GM18526 (cell line): Measurements from ENCODE around the gene ULK4.

ENCODE experiments used
- POLR2A ChIP-seq: IDR thresholded peaks from 3 replicates; pipeline ENCODE4 v1.6.1; 2011; ENCODE audit not compliant: insufficient read length; ENCODE audit errors: extremely low read depth

The ULK4 gene

DNA sequence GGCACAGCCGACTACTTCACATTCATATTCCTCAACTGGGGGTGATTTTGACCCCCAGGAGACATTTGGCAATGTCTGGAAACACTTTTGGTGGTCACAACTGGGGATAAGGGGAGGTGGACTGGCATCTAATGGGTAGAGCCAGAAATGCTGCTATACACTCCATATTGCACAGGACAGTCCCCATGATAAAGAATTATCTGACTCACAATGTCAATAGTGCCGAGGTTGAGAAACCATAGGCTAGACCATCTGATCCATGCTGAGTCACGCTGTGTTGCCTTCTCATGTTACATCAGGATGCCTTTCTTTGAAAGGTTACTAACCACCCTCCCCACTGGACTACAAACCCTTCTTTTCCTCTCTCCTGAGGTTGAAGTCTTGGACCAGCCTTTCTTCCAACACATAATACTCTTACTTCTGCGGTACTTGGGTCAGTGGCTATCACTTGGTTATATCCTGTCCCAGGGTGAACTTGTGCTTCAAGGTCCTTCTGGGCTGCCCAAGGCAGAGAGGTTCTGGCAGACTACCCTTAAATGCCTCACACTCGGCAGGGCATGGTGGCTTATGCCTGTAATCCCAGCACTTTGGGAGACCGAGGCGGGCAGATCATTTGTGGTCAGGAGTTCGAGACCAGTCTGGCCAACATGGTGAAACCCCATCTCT lies 693.8 kb downstream of the ULK4 start:
- TF ChIP-seq POLR2A, result no peak

DNA sequence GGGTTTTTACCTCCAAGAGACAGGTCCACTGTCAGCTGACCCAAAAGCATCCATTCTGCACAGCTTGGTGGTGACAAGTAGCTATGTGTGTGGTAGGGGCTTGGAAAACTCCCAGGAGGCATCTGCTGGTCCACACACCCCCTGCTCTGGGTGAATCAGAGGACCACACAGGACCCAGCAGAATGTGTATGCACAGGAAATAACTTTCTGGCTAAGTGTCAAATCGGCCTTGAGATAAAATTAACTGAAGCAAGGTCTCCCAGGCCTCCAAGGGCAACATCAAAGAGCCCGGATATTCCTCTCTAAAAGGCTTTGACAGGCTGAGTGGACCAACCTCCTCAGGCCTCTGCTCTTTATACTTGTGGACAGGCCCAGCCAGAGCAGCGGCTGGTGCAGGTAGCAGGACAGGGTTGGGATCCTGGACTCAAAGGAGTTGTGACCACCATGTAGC lies 696.1 kb downstream of the ULK4 start:
- no peak for TF ChIP-seq POLR2A

DNA sequence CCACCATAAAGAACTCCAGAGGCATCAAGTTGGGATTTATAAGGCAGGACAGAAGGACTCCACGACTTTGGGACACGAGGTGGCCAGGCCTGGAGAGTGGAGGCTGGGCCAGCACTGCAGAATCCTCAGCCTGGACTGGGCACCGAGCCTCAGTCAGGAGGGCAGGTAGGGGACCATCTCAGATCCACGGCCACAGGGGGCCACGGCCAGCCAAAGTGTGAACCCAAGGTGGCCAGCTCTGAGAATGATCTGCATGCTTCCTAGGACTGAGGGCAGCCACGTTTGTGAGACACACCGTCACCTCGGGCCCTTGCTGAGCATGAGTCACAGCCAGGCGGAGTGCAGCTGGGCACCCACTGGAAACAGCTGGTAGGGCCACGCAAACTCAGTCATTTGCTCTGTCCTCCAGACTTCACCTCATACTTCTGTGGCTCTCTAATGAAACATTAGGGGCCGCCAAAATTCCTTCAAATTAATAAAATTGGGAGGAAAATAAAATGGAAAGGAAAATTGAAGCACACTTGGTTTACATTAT lies 696.8 kb downstream of the ULK4 start:
- no peak for TF ChIP-seq POLR2A

DNA sequence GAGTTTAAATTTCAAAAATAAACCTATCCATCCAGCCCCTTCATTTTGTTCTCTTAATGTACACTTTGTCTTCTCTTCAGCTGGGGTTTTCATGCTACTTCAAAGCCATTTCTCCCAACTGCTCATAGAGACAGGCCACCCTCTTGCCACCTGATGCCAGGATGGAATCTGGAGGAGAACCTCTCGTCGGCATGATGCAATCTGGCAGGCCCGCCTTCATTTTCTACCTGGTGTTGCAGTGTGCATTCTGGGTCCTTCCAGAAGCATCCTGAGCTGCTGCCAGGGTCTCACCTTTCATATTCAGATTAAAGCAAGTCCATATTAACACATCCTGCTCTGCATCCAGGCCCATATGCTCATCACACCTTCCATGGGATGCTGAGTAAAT lies 701.8 kb downstream of the ULK4 start:
- no peak for TF ChIP-seq POLR2A

DNA sequence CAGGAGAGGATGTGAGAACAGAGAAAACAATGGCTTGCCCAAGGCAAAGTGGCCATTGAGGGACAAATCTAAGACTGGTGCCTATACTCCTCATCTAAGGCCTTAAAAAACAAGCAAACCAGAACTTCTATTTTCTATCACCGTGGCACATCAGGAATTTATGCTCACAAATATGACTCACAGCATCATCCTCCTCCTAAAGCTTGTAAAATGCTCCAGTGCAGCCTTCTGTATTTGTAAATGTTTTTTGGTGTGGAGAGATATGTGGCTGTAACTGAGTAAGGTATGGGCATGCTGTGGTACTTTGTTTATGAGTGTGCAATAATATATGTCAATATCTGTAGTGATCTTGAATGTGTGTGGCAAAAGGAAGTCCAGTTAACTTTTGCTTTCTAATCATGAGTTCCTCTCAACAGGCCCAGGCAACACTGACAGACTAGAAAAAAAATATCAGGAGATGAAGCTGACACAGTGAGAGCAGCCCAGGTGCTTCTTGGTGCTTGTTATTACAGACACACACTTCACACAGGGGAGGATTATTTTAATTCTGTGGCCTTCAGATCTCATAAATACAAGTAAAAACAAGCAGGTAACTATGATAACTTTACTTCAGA lies 702.3 kb downstream of the ULK4 start:
- TF ChIP-seq POLR2A, result no peak

DNA sequence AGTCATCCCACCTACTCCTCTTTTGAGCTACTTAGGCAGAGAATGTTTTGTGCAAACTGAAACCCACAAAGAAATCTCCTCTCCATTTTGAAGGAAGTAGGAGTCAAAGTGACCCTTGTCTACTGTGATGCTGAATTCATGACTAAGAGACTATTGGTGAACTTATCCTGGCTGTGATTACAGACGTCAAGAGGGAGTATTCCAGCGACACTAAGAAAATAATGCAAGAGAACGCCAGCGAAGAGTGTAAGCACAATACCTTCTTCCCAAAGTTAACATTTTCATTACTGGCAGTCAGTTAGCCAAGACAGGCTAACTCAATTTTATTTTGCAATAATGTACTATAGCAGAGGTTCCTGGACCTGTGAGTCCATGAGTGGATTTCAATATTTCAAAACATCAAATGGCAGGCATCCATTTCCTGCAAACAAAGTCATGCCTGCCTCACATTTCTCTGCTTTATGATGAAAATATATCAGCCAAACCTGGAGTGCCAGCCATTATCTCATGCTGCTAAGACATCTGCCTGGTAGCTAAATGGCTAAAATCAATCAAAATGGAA lies 703.6 kb downstream of the ULK4 start:
- TF ChIP-seq POLR2A, result no peak

DNA sequence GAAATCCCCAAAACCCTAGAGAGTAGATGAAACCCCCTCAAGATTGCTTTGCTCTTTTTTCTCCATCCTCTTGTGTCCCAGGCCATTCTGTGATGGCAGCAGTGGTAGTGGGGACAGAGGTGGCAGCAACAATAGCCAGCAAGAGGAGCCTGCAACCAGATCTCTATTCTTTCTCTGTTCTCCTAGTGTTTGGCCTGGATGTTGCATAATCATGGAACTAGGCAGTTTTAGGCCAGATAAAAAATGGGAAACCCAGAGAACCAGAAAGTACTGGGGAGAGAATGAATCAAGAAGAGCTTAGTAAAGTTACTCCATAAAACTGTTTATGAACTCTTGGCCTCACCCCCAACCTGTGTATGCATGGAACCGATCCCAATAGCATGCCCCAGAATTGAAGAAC lies 710.3 kb downstream of the ULK4 start:
- TF ChIP-seq POLR2A, result no peak

DNA sequence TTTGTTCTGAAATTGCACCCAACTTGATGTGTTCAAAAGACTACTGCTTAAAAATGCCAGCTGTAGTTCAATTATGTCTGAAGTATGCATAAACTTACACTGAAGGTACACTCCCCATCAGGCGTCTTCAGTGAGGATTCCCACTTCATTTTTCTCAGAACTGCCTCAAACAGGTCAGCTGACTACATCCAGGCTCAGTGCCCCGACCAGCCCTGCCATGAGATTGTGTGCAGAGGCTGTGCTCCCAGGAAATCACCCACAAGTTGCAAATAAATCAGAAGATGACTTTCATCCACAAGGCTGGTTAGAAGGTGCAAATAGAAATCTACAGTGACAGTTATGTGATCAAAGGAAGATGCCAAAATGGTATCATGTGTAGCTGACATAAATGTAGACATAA lies 711.1 kb downstream of the ULK4 start:
- no peak for TF ChIP-seq POLR2A

DNA sequence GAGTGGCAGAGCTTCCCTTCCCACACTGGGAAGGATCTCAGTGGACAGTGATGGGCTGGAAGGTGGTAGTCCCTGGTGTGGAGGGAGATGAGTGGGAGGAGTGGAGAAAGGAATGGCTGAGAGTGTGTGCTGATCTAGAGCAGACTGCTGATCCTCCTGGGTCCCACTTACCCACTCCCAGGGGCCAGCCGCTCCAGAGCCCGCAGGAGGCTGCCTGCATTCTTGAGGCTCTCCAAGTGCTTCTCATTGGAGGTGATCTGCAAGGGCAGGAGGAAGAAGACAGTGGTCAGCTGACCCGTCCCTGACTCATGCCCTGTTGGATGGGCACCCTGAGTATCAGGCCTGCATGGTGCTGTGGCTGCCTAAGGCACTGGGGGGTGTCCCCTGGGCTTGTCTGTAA lies 712.6 kb downstream of the ULK4 start:
- TF ChIP-seq POLR2A, result no peak

DNA sequence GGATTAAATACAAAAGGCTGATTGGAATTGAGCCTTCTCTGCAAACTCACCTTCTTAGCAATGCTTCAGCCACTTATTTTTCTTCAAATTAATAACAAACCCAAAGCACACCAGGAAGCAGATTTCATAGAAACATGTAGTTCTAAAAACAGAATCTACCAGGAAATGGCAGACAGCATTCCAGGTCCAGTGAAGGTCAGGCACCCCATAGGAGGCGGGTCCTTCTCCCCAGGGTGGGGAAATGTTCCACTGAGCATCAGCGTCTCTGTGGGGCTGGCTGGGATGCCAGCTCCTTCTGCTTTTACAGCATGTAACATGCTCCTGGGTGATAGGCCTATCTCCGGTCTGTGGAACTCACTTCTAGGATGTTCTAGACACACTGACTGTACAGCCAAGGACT lies 713.4 kb downstream of the ULK4 start:
- TF ChIP-seq POLR2A, result no peak

DNA sequence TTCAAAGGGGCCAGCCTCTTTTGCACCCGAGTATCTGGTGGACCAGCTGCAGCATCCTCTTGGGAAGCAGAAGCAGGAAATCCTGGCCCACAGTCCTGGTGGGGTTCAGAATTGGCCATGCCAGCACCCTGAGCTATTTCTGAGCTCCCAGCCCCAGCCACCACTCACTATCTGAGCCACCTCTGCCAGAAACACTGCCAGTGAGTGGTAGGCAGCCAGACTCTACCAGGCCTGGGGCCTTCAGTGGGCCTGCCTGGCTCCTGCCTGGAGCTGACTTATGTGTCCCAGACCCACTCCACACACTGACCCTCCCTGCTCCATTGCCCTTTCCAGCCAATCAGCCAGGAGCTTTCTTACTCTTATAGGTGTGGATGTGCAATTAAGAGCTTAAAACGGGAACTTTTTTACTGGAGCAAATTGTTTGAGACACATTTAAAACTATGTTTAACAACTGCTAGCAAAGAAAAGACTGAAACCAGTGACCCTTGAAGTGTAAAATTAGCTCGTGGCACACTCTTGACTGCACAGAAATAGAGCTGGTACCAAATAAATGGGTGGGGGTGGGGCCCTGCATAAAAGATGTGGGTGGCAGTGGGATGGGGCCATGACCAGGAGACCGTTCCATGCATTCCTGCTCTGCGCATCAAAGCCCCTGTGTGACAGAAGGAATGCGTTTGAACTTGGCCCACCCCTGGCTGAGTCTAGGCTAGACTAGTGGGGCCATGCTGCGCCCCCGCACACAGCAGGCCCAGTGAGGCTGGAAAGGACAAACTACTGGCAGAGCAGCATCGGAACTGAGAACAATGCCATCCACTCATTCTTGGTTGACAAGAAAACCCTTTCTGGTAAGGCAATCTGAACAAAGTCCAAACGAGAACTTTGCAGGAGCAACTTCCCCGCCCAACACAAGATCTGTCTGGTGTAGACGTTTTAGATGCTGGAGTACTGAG lies 714.6 kb downstream of the ULK4 start:
- no peak for TF ChIP-seq POLR2A

DNA sequence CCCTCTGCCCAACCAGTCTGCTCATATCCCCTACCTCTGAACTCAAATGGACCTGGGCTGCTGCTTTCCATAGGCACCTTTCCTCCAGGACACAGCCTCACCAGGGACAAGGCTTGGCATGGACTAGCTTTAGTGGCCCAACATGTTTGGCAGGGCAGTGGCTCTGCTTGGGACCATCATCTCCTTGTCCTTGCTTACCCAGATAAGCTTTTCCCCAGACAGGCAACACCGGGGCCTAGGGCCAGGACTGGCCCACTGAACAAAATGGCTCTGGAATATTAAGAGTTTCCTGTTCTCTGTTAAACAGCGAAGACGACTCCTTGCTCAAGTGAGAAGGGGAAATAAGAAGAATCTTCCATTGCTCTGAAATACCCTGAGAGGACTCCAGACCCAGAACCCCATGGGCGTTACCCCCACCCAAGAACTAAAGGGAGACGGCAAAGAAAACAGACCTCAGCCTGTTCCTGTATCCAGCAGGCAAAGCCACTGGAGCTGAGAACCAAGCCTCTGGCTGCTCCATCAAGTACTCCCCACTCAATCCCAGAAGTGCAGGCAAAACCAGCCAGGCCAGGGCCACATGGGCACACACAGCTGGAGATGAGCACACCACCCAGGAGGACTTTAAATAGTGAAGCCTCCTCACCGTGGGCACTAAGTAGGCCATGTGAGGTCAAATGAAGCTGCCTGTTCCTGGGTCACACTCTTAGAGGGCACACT lies 717.1 kb downstream of the ULK4 start:
- no peak for TF ChIP-seq POLR2A

DNA sequence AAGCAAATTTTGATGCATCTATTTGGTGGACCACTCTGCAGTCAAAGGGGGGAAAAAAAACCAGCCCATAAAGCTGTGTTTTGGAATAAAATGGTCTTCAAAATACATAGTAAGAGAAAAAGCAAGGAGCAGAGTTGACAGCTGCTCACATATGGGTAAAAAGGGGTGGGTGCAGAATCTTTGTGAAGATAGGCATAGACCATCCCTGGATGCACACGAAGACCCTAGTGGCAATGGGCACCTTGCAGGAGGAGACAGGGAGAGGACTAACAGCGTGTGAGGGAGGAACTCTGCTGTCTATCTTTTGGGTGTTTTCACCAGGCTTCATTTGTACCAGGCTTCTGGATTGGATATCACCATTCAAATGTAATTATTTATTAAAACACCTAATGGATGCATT lies 718.7 kb downstream of the ULK4 start:
- TF ChIP-seq POLR2A, result no peak

DNA sequence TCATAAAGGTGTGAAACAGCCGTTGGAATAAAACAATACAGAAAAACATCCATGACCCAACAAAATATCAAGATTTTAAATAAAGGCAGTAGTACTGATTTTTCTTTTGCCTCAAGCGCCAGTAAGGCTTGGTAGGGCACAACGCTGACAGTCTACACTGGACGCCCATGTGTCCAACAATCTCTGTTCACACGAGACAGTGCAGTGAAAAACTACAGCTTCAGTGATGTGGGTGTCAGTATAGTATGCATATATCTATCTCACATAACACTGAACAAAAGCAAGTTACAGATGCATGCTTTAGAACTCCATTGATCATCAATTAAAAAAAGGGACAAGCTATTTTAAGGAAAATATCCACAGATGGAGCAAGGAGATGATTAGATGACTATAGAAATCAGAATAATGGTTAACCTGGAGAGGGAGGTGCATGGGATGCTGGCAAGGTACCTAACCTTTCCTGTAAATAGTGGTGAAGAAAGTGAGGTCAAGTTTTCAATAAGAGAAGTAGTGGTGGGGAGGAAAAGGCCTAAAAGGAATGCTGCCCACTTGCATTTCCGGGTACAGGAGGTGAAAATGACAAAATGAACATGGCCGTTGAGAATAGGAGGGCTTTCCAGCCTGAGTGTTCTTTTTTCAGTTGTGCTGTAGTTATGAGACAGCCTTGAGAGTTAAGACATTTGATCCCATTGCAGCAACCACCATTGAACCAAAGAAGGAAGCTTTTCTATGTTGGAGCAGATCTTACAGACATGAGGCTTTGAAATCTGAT lies 719.9 kb downstream of the ULK4 start:
- TF ChIP-seq POLR2A, result no peak
